Measurements from ENCODE around the gene PTP4A2.

- TF ChIP-seq CTCF (conservative IDR thresholded peaks at IDR 0.05) (no peak), EZH2 (IDR thresholded peaks at IDR 0.05; ENCODE audit: low read depth) (no peak)
Observed at GRCh38 chr1:31934706-31935629, 3.2 kb downstream of the PTP4A2 start.

All from PC-9 (cell line).